Memory B cell (primary cell): ENCODE results near the gene FARP2.
"Not testable (repeated sequence)": the region's sequence is repeated elsewhere in the genome, so short reads cannot be mapped to it uniquely, and the experiment has no call there.

ENCODE experiments used
- ATAC-seq: fragments of 150-1000 bp; cut with Tn5 transposase; 2 replicates; pipeline ENCODE4 v1.10.0; 2021; ENCODE audit warnings: low read depth, mild to moderate bottlenecking, moderate library complexity
- DNase-seq, 2 donors: peaks; one replicate each; pipeline ENCODE4 v3.0.0; 2022; ENCODE audit warnings: low spot score in 2 of 2
- H3K27ac Mint-ChIP-seq: one replicate; pipeline ENCODE4 v1.8.0; 2022; ENCODE audit warnings: mild to moderate bottlenecking, moderate library complexity, mixed read lengths
- H3K27me3 Mint-ChIP-seq: one replicate; pipeline ENCODE4 v1.8.0; 2022; ENCODE audit warnings: mixed read lengths
- H3K36me3 Mint-ChIP-seq: one replicate; pipeline ENCODE4 v1.8.0; 2022; ENCODE audit warnings: mild to moderate bottlenecking, mixed read lengths
- H3K4me1 Mint-ChIP-seq: one replicate; pipeline ENCODE4 v1.8.0; 2022; ENCODE audit warnings: mixed read lengths
- H3K4me3 Mint-ChIP-seq: one replicate; pipeline ENCODE4 v1.8.0; 2022; ENCODE audit warnings: mild to moderate bottlenecking, moderate library complexity, mixed read lengths
- H3K9me3 Mint-ChIP-seq: one replicate; pipeline ENCODE4 v1.8.0; 2022; ENCODE audit warnings: mixed read lengths

FARP2 gene

DNA sequence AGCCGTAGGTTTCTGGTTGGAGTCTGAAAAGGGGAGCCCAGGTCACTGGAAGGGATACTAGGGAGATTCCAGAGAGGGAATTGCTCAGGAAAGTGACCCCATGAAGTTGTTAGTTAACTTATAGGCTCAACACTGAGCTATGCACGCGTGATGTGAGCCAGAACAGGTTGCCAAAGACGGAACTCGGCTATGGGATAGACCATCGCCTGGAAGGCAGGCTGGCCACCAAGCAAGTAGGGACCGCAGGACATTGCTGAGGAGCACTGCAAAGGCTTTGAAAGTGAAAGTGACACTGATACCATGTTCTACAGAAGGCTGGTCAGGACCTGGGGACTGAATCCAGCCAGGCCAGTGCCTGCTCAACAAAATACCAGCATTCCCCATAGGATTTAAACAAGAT, 7.3 kb downstream of the FARP2 start:
- Mint-ChIP-seq H3K27ac (peak overlapping the region; percentile 64), H3K27me3 (no peaks in the 10 kb centered on the region), H3K4me1 (peaks cover 40% of the 10 kb centered on the region), H3K4me3 (no peak overlapping the region), H3K9me3 (no peaks in the 10 kb centered on the region), H3K36me3 (peaks cover 10% of the 10 kb centered on the region)
- no peak for DNase-seq
- ATAC-seq: no peak

DNA sequence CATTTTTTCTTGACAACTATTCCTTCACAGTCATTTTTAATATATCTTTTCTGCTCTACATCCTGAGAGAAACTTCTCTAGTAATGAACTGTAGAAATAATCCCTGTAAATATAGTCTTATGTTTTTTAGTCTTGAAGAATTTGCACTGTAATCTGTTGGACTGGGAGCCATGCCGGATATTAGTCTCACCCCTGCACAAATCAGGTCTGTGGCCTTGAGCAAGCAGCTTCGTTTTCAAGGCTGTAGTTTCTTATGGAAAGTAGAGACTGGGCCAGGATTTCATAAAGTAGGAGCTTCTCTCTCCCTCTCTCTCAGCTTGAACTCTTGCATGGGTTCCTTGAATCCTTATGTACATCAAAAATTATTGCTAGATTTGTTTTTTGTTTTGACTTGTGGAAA, 8.7 kb downstream of the FARP2 start:
- Mint-ChIP-seq H3K27ac (no peak overlapping the region), H3K27me3 (no peaks in the 10 kb centered on the region), H3K4me1 (peaks cover 38% of the 10 kb centered on the region), H3K36me3 (peaks cover 10% of the 10 kb centered on the region), H3K4me3 (no peak overlapping the region), H3K9me3 (no peaks in the 10 kb centered on the region)
- ATAC-seq (no peak), DNase-seq (no peak)

DNA sequence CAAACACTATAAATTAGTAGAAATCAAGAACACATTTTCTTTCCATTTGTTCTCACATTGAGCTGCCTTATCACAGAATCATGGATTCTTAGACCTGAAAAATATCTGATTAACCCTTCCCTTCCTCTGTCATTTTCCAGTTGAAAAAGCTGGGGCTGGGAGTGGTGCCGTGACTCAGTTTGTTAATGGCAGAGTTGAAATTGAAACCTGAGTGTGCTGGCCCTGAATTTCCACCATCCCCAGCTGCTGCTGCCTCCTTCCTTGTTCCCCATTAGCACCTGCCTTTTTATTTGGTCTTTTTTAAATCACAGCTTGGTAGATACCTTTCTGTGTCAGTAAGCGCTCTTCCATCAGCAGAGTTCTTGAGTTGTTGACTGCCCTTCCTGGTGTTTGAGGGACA, 10.6 kb downstream of the FARP2 start:
- H3K4me3 Mint-ChIP-seq: peak overlapping the region; percentile 36
- H3K27me3 Mint-ChIP-seq: no peaks in the 10 kb centered on the region
- H3K9me3 Mint-ChIP-seq: no peaks in the 10 kb centered on the region
- DNase-seq (no peak), ATAC-seq (peak; percentile 41)
- peaks cover 10% of the 10 kb centered on the region for H3K36me3 Mint-ChIP-seq
- H3K4me1 Mint-ChIP-seq: peaks cover 35% of the 10 kb centered on the region
- peak overlapping the region; percentile 42 for H3K27ac Mint-ChIP-seq

DNA sequence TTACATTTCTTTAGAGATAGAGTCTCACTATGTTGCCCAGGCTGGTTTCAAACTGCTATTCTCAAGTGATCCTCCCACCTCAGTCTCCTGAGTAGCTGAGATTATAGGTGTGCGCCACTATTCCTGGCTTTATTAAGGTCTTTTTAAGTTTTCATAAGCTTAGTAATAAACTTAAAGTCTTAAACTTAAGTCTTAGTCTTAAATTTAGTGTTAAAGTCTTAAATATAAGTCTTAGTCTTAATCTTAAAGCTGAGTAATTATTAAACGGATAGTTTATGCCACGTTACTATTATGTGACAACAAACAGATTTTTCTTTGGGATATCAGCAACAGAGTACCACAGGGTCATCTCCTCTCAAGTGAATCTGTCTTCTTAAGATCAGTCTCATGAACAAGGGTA, 12.6 kb downstream of the FARP2 start:
- H3K4me3 Mint-ChIP-seq: no peak overlapping the region
- no peak for DNase-seq
- H3K27ac Mint-ChIP-seq: peak overlapping the region; percentile 10
- H3K9me3 Mint-ChIP-seq: no peaks in the 10 kb centered on the region
- peaks cover 9% of the 10 kb centered on the region for H3K36me3 Mint-ChIP-seq
- H3K27me3 Mint-ChIP-seq: no peaks in the 10 kb centered on the region
- peaks cover 38% of the 10 kb centered on the region for H3K4me1 Mint-ChIP-seq
- ATAC-seq: no peak

DNA sequence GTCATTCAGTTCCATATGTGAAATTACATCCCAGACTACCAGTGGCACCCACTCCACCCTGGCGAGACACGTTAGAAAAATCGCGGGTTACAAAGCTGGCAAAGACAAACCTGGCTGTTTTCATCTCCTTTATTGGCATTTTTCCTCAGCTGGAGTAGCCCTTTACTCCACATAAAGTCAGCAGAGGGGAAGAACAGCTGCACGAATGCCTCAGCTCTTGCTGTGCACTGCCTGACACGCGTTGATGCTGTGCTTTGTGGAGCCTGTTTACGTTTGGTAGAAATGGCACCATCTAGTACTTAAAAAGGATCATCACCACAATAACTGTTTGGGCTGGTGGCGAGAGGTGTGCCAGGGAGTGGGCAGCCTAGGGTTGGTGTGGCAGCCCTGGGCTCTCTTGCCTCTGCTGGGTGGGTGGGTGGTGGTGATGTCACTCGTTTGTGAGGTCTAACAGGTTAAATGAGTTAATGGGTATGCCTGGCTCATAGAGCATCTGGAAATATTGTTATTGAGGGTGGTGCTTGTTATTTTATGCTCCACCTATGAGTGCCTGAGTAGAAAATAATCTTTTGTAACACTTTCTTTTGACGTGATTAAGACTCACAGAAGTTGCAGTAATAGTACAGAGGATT, 16.4 kb downstream of the FARP2 start:
- peaks cover 33% of the 10 kb centered on the region for H3K4me1 Mint-ChIP-seq
- H3K27me3 Mint-ChIP-seq: no peaks in the 10 kb centered on the region
- H3K27ac Mint-ChIP-seq: no peak overlapping the region
- no peak for ATAC-seq
- no peaks in the 10 kb centered on the region for H3K9me3 Mint-ChIP-seq
- no peak overlapping the region for H3K4me3 Mint-ChIP-seq
- DNase-seq: no peak
- H3K36me3 Mint-ChIP-seq: peaks cover 11% of the 10 kb centered on the region

DNA sequence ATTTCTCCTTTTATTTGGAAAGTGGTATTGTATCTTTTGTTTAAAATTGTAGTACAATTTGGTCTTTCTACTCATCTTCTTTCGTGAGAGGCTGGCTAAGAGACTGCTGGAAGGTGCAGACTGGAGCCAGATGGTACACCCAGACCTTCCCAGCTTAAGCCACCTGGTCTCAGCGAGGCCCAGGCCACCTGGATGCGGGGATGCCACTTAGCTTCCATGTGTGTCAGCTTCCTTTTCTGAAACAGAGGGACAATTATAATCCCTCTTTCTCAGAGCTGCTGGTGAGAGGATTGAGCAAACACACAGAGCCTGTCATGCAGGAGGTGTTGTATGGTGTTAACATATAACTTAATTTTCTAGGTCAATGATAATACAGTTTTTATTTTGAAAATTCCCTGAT, 17.4 kb downstream of the FARP2 start:
- Mint-ChIP-seq H3K27me3 (no peaks in the 10 kb centered on the region), H3K4me3 (peak overlapping the region; percentile 4), H3K9me3 (no peaks in the 10 kb centered on the region), H3K27ac (no peak overlapping the region), H3K4me1 (peaks cover 33% of the 10 kb centered on the region), H3K36me3 (peaks cover 11% of the 10 kb centered on the region)
- no peak for ATAC-seq
- no peak for DNase-seq

DNA sequence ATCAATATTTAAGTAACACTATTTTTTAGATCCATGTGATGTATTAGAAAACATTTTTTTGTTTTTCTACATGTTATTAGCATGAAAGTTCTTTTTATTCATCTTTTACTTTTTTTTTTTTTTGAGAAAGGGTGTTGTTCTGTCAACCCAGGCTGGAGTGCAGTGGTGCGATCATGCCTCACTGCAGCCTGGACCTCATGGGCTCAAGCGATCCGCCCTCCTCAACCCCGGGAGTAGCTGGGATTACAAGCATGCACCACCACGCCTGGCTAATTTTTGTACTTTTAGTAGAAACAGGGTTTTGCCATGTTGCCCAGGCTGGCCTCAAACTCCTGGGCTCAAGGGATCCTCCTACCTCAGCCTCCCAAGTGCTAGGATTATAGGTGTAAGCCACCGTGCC, 17.8 kb downstream of the FARP2 start:
- ATAC-seq: peak; percentile 23
- H3K36me3 Mint-ChIP-seq: peaks cover 12% of the 10 kb centered on the region
- H3K4me1 Mint-ChIP-seq: peaks cover 30% of the 10 kb centered on the region
- H3K9me3 Mint-ChIP-seq, H3K27ac Mint-ChIP-seq, H3K27me3 Mint-ChIP-seq, H3K4me3 Mint-ChIP-seq, DNase-seq: not testable (repeated sequence)

DNA sequence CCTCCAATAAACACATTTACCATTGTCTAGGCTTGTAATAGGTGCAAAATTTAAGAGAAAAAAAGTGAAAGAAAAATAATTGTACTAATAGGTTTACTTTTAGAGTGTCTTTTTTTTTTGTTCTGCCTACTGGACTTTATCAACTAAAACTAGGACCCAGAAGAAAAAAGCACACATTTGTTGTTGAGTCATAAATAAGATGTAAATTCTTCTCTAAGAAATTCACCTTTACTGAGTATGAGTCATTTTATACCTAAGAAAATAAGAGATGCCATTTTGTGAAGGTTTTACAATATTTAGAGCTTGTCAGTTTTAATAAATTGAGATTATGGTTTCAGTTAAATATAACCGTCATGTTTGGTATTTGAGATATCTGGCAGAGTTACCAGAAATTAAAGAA, 19.2 kb downstream of the FARP2 start:
- peak overlapping the region; percentile 76 for H3K27ac Mint-ChIP-seq
- peaks cover 26% of the 10 kb centered on the region for H3K4me1 Mint-ChIP-seq
- H3K4me3 Mint-ChIP-seq: no peak overlapping the region
- H3K27me3 Mint-ChIP-seq: no peaks in the 10 kb centered on the region
- no peak for DNase-seq
- peaks cover 12% of the 10 kb centered on the region for H3K36me3 Mint-ChIP-seq
- no peak for ATAC-seq
- no peaks in the 10 kb centered on the region for H3K9me3 Mint-ChIP-seq

DNA sequence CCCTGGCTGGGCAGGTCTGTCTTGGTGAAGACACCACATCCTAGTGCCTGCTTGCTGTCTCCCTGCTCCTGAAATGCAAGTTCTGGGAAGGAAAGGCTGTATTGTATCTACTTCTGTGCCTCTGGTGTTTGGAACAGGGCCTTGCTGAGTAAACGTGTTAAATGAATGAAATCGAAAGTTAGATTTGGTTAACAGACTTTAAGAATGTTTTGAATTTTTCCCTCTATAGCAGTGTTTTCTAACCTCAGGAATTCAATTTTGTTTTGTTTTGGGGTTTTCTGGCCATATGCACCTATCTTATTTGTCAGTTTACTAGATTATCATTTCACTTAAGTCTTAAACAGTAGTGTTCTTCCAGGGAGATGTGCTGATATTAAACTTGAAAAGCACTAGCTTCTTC, 20.7 kb downstream of the FARP2 start:
- DNase-seq: no peak
- H3K9me3 Mint-ChIP-seq: no peaks in the 10 kb centered on the region
- H3K36me3 Mint-ChIP-seq: peaks cover 11% of the 10 kb centered on the region
- H3K4me3 Mint-ChIP-seq: no peak overlapping the region
- peaks cover 18% of the 10 kb centered on the region for H3K4me1 Mint-ChIP-seq
- peak overlapping the region; percentile 6 for H3K27ac Mint-ChIP-seq
- H3K27me3 Mint-ChIP-seq: no peaks in the 10 kb centered on the region
- no peak for ATAC-seq

DNA sequence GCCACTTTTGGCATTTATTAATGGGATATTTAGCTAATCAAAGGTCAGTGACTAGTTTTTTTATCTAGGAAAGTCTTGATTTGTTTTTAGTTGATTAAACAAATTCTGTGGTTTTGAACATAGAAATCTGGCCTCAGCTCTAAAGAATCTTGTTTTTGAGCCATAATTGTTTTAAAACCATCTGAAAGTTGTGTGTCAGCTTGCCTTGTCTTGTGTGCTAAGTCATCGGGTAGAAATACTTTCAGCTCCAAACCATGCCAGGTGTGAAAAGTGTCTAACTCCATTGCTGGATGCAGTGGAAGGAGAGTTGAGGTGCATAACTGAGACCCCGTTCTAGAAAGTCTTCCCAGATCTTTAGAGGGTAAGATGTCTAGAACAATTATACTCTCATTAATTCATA, 22.7 kb downstream of the FARP2 start:
- peaks cover 15% of the 10 kb centered on the region for H3K4me1 Mint-ChIP-seq
- no peak overlapping the region for H3K27ac Mint-ChIP-seq
- peaks cover 20% of the 10 kb centered on the region for H3K36me3 Mint-ChIP-seq
- no peak for DNase-seq
- H3K4me3 Mint-ChIP-seq: no peak overlapping the region
- H3K27me3 Mint-ChIP-seq: no peaks in the 10 kb centered on the region
- H3K9me3 Mint-ChIP-seq: no peaks in the 10 kb centered on the region
- no peak for ATAC-seq

DNA sequence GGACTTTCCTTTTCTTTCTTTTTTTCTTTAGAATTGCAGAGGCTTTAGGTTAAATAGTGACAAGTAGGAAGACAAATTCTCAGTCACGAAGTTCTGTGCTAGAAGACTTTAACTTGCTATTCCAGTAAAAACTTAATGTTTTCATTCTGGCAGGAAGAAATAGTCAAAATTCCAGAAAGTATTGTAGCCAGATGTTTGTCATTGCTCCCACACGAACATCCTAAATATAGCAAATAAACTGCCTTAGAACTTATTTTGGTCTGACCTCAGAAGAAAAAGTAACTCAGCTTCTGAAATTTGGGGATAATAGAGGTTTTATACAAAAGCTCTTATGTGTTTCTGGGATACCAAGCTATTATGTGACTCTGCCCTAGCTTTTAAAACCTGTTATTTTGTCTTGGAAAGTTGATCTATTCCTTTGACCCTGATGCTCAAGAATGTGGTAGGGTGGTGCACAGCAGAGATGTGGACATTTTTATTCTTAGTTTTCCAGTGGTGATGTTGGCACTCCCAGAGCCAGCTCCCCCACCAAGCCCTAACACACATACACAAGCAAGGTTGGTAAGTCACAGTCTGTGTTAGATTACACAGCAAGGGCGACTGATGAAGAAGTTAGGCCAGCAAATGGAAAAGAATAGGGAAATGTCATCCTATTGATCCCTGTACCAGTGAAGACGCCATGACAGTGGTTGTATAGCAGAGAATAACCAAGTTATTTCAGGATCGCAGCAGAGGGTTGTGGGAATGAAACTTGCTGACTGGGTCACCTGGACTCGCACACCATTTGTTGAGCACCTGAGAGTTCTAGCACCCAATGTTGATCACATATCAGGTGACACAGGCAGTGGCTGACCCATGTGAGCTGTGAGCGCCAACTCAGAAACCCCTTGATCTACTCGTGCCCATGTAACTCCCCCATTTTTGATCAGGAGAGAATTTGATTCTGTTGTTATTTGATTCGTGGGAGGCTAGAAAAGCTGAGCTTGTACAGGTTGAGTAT, 23.7 kb downstream of the FARP2 start:
- H3K27me3 Mint-ChIP-seq: no peaks in the 10 kb centered on the region
- H3K9me3 Mint-ChIP-seq: no peaks in the 10 kb centered on the region
- H3K27ac Mint-ChIP-seq: no peak overlapping the region
- no peak for DNase-seq
- H3K4me3 Mint-ChIP-seq: no peak overlapping the region
- H3K4me1 Mint-ChIP-seq: peaks cover 10% of the 10 kb centered on the region
- peaks cover 20% of the 10 kb centered on the region for H3K36me3 Mint-ChIP-seq
- ATAC-seq: no peak

DNA sequence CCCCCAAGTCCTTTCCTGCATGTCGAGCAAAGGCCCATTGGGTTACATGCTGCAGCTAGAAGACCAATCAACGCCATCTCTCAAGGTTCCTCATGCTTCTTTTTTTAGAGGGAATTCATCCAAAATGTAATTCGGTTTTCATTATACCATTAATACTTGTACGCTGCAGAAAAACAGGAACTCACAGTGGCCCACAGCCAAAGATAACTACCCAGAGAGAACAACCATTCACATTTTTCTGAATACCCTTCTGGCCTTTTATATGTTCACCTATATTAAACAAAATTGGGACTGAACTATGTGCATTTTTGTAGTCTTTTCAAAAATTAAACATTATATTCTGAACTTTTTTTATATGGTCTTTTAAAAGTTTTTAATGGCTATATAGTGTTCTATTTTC, 25.8 kb downstream of the FARP2 start:
- H3K4me1 Mint-ChIP-seq: peaks cover 7% of the 10 kb centered on the region
- H3K36me3 Mint-ChIP-seq: peaks cover 17% of the 10 kb centered on the region
- H3K4me3 Mint-ChIP-seq: no peak overlapping the region
- ATAC-seq (no peak), DNase-seq (no peak)
- no peaks in the 10 kb centered on the region for H3K27me3 Mint-ChIP-seq
- H3K27ac Mint-ChIP-seq: no peak overlapping the region
- no peaks in the 10 kb centered on the region for H3K9me3 Mint-ChIP-seq

DNA sequence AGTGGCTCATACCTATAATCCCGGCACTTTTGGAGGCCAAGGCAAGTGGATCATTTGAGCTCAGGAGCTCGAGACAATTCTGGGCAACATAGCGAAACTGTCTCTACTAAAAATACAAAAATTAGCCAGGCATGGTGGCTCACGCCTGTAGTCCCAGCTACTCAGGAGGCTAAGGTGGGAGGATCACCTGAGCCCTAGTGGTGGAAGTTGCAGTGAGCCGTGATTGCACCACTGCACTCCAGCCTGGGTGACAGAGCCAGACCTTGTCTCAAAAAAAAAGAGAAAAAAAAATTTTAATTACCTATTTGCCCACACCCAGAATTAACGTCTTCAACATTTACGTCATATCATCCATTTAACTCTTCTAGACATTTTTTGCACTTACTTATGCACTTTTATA, 29.4 kb downstream of the FARP2 start:
- DNase-seq, ATAC-seq, H3K9me3 Mint-ChIP-seq, H3K4me3 Mint-ChIP-seq, H3K27ac Mint-ChIP-seq, H3K27me3 Mint-ChIP-seq: not testable (repeated sequence)
- H3K4me1 Mint-ChIP-seq: peaks cover 15% of the 10 kb centered on the region
- H3K36me3 Mint-ChIP-seq: peaks cover 19% of the 10 kb centered on the region

DNA sequence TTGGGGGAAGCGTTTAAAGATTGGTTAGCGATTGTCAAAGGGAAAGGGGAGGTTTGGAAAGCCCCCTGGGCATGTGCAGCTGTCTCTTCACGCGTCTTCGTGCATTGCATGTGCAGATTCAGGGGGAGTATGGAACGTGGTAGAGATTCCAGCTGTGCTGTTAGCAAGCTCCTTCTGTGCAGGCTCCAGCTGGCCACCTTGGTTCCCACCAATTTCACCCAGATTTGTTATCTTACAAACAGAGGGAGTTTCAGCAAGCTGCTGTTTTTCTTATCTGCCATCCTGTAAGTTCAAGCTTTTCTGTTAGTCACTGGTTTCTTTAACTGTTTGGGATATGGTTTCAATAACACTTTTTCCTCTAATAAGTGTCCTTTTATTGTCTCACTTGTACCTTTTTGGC, 30.4 kb downstream of the FARP2 start:
- ATAC-seq (no peak), DNase-seq (no peak)
- no peak overlapping the region for H3K4me3 Mint-ChIP-seq
- H3K27me3 Mint-ChIP-seq: no peaks in the 10 kb centered on the region
- no peak overlapping the region for H3K27ac Mint-ChIP-seq
- no peaks in the 10 kb centered on the region for H3K9me3 Mint-ChIP-seq
- peaks cover 22% of the 10 kb centered on the region for H3K4me1 Mint-ChIP-seq
- peaks cover 18% of the 10 kb centered on the region for H3K36me3 Mint-ChIP-seq
